HT-29 (cell line): ENCODE measurements around the gene EXOC7. TPM values are rescaled to one million over a fixed set of nuclear protein-coding genes. Genes with fewer than 3 reads are reported as not detected.
"Not testable (repeated sequence)": the region's sequence is repeated elsewhere in the genome, so short reads cannot be mapped to it uniquely, and the experiment has no call there.

Experiments
- DNase-seq: peaks from one replicate; pipeline ENCODE4 v3.0.0-alpha.2; 2015; ENCODE audit warnings: low spot score
- total RNA-seq: library from RNA; depleted of rRNA; stranded (reverse); fragments of >200 nt; shearing (Covaris generic); gene quantifications from 2 replicates; pipeline ENCODE4 v1.2.3, GENCODE V29; 2014

Gene EXOC7
- total RNA-seq, 1 experiment from 2014 or later, result 99.4 TPM

- no peak for DNase-seq
Observed at GRCh38 chr17:76087531-76087930, 16.1 kb downstream of the EXOC7 start.

- DNase-seq, result no peak
Observed at GRCh38 chr17:76086384-76086783, 17.2 kb downstream of the EXOC7 start.

GRCh38 chr17:76085731-76086366, 17.7 kb downstream of the EXOC7 start:
- no peak for DNase-seq

GRCh38 chr17:76085066-76085730, 18.4 kb downstream of the EXOC7 start:
- no peak for DNase-seq

GRCh38 chr17:76083536-76084182, 19.9 kb downstream of the EXOC7 start:
- DNase-seq, result no peak

- DNase-seq, result no peak
Observed at GRCh38 chr17:76082326-76083251, 21.0 kb downstream of the EXOC7 start.

- no peak for DNase-seq
Observed at GRCh38 chr17:76081295-76082210, 22.0 kb downstream of the EXOC7 start.

- no peak for DNase-seq
Observed at GRCh38 chr17:76080768-76081287, 22.8 kb downstream of the EXOC7 start.

GRCh38 chr17:76079956-76080767, 23.4 kb downstream of the EXOC7 start:
- DNase-seq, result no peak

GRCh38 chr17:76079535-76079955, 24.0 kb downstream of the EXOC7 start:
- no peak for DNase-seq

- no peak for DNase-seq
Observed at GRCh38 chr17:76078860-76079534, 24.6 kb downstream of the EXOC7 start, which contains the start of gene ZACN. Gene ZACN (plus strand): TSS chr17:76079182. CDS start chr17:76079265, 83 bp downstream.

- not testable (repeated sequence) for DNase-seq
Observed at GRCh38 chr17:76078370-76078769, 25.2 kb downstream of the EXOC7 start.

- DNase-seq, result no peak
Observed at GRCh38 chr17:76077584-76078110, 25.9 kb downstream of the EXOC7 start.

- no peak for DNase-seq
Observed at GRCh38 chr17:76076765-76077583, 26.6 kb downstream of the EXOC7 start.

- DNase-seq, result no peak
Observed at GRCh38 chr17:76076146-76076764, 27.3 kb downstream of the EXOC7 start.

- no peak for DNase-seq
Observed at GRCh38 chr17:76075364-76076145, 28.0 kb downstream of the EXOC7 start.
